GM12874 (cell line): Measurements from ENCODE around the gene RAPGEF1.

ENCODE experiments used
- TF ChIP-seq, protein P1 (sequence below): IDR thresholded peaks from 2 replicates; pipeline ENCODE4 v1.5.1; 2011; ENCODE audit warnings: low read depth, mild to moderate bottlenecking, control low read depth, low read length, moderate library complexity; ENCODE audit not compliant: insufficient read depth

Gene RAPGEF1

DNA sequence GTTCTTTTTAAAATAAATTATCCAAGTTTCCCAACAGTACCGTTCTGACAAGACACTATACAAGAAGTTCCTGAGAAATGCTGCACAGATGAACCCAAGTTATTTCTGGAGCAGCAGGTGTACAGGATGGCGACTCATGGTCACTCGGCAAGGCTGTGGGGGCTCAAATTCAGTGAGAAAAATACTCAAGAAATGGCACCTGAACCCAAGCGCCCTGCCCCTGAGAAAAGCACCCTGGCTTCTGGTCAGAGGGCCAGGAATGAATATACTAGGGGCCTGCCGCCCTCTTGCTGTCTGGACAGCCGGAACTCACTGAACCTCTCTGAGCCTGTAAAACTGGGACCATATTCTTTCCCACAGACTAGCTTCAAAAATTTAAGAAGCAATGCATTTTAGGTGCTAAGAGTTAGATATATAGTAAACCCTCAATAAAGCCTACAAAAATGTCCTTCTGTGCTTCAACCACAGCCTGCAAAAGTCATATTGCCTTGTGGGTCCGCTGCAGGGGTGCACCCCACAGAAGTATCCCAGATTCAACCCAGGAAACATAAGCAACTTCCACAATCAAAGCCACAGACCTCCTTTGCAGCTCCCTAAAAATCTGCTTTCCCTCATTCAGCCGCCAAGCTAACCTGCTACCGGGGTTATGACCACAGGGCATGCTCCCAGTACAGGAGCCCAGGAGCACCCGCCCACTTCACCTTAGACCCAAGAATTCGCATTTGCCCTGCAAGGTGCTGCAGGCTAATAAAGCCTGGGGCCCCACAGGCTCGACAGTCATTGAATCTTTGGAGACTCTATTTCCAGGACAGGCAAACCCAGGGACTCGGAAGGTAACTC lies 1.4 kb downstream of the RAPGEF1 start:
- TF ChIP-seq, protein P1, sequence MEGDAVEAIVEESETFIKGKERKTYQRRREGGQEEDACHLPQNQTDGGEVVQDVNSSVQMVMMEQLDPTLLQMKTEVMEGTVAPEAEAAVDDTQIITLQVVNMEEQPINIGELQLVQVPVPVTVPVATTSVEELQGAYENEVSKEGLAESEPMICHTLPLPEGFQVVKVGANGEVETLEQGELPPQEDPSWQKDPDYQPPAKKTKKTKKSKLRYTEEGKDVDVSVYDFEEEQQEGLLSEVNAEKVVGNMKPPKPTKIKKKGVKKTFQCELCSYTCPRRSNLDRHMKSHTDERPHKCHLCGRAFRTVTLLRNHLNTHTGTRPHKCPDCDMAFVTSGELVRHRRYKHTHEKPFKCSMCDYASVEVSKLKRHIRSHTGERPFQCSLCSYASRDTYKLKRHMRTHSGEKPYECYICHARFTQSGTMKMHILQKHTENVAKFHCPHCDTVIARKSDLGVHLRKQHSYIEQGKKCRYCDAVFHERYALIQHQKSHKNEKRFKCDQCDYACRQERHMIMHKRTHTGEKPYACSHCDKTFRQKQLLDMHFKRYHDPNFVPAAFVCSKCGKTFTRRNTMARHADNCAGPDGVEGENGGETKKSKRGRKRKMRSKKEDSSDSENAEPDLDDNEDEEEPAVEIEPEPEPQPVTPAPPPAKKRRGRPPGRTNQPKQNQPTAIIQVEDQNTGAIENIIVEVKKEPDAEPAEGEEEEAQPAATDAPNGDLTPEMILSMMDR = no peak

DNA sequence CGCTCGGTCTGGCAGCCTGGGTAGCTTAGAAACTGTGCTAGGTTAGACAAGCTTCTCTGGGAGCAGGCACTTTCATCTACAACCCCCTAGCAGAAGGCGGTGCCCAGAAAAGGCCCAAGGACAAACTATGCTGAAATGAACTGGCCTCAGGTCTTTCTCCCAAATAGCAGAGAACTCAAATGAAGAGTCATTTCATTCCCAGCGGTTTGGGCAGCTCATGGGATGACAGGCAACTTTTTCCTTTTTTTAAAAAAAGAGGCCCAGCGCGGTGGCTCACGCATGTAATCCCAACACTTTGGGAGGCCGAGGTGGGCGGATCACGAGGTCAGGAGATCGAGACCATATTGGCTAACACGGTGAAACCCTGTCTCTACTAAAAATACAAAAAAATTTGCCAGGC lies 2.5 kb downstream of the RAPGEF1 start:
- TF ChIP-seq, protein P1 = no peak

DNA sequence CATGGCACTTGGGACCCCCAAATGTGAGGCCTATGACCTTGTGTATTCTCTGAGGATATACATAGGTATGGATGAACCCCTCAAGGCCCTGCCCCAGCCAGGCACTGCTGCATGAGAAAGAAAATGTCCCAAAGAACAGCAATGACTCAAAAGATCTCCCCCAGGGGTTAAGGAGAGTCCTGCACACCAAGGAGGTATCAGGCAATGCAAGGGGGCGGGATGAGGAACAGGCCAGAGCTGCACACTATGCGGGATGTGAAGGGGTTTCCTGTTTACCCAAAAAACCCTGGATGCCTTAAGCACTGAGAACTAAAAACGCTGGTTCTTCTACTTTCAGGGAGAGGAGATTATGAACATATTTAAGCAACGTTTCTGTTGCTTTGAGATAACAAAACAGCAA lies 3.4 kb downstream of the RAPGEF1 start:
- TF ChIP-seq, protein P1 = no peak

DNA sequence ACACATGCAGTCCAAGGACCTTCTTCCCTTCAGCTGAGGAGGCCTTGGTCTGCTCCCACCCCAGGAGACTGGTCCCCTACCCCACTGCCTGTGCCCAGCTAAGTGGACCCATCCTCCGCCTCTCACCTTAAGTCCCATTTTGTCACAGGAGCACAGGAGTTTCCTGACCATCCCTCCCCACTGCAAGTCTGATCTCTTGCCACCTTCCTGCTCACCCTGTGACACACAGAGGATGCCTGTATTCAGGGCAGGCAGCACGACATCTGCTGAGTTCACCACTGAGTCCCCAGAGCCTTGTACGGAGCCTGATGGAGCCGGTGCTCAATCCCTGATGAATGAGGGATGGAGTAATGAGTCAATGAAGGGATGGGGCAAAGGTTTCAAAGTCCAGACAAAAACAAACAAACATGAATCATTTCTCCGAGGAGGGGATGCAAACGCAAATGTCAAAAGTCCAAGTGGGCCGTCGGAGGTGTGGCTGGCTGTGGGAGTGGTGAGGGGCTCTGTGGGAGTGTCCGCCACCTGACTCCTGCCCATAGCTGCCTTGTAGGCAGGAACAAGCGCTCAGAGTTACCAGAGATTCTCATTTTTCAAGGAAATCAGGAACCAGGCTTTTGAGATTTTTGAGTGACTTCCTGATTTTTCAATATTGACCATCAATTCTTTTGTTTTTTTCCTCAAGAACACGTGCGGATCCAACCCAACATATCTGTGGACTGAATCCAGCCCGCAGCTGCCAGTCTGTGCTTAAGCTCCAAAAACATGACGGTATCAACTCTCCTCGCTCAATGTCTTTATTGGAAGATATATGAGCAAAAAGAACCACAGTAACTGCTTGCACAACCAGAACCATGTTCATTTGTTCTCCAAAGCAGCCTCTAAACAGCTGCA lies 4.4 kb downstream of the RAPGEF1 start:
- TF ChIP-seq, protein P1 = no peak

DNA sequence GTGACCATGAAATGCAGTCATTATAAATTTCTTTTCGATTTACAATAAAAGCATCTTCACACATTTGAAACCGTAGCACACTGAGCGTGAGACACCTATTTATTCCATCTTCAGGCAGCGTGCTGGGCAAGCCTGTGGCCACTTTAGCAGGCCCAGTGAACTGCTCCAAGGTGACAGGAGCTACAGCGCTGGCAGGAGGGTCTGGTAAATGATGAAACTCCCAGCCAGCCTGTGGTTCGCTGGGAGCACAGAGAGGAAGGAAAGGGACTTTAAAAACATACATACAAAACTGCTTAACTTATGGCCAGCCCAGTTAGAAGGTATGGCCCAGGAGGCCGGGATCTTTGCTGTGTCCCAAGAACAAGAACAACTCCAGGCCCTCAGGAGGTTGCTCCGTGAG lies 5.1 kb downstream of the RAPGEF1 start:
- TF ChIP-seq, protein P1 = no peak

DNA sequence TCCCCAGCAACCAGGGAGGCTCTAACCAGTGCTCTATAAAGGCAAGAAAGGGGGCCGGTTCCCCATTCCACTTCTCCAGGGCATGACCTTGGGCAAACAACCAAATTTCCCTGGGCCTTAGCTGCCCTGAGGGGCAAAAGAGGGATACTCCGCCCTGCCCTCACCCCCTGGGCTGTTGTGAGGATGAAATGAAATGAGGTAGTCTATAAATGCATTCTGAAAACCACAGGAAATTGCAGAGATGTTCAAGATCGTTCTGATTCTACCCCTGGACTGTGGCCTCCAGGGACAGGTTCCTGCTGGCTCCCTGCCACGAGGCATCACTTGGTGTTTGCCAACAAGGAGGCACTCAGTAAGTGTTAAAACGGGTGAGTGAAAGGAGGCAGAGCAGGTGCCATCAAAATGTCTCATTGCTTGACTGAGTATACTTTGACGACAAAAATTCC lies 5.7 kb downstream of the RAPGEF1 start:
- TF ChIP-seq, protein P1 = no peak

DNA sequence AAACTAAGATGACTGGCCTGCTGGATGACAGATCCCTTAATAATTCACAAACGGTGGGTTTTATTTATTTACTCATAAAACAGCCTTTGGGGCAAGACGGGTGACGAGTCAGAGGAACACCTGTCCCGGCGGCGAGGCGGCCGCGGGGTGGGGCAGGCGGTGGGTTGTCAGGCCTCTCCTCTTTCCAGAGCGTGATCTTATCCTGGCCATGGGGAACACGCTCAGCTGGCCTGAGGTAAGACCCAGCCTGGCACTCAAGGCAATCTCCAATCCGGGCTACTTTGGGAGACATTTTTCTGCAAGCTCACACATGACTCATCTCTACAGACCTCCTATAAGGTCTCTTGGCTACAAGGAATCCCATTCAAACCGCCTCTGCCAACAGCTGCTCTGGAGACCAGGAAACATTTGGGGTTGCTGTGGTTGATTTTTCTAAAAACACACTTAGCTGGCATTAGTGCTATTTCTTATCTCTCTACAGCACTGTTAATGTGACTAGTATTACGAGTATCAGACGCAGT lies 6.3 kb downstream of the RAPGEF1 start:
- TF ChIP-seq, protein P1 = no peak
